AG04450 (cell line): ENCODE data around the gene STK38. TPM values are rescaled to one million over a fixed set of nuclear protein-coding genes. Genes with fewer than 3 reads are reported as not detected.
"Not testable (repeated sequence)": the region's sequence is repeated elsewhere in the genome, so short reads cannot be mapped to it uniquely, and the experiment has no call there.

Experiments used
- CTCF ChIA-PET: fragments of 300-600, 350-600 bp; formaldehyde crosslinking; extraction: SDS; loops from one replicate; lab custom pipeline; 2022; ENCODE audit warnings: antibody characterized with exemption, inconsistent platforms; lab: Charles Lee
- POLR2A ChIA-PET: fragments of 350-600 bp; formaldehyde crosslinking; extraction: SDS; loops from one replicate; lab custom pipeline; 2021; ENCODE audit warnings: antibody characterized with exemption, inconsistent platforms; lab: Yijun Ruan, JAX
- DNase-seq: peaks from one replicate; pipeline ENCODE4 v3.0.0-alpha.2; 2011; ENCODE audit warnings: low read depth, low spot score
- H3K27ac ChIP-seq: one replicate; pipeline ENCODE4 v1.5.1; 2012; ENCODE audit warnings: low read depth, low read length, control low read depth
- H3K27me3 ChIP-seq: one replicate; pipeline ENCODE4 v1.6.0; 2012; ENCODE audit warnings: low read length; ENCODE audit not compliant: control insufficient read depth, insufficient read depth
- H3K4me3 ChIP-seq: 2 replicates; pipeline ENCODE4 v1.5.1; 2011; ENCODE audit warnings: mild to moderate bottlenecking, low read depth, low read length, control low read depth
- H3K9me3 ChIP-seq: 2 replicates; pipeline ENCODE4 v1.5.1; 2012; ENCODE audit warnings: low read length; ENCODE audit not compliant: control insufficient read depth, insufficient read depth
- polyA plus RNA-seq: library from polyadenylated mRNA; depleted of rRNA; stranded (reverse); fragments of >200 nt; gene quantifications from 2 replicates; pipeline ENCODE4 v1.2.3, GENCODE V29; 2011
- TF ChIP-seq, protein P1 (sequence below): IDR thresholded peaks from 2 replicates; pipeline ENCODE4 v1.5.1; 2011; ENCODE audit warnings: low read depth, low read length, control low read depth, inconsistent platforms

The STK38 gene
- polyA plus RNA-seq, 1 experiment, result 34.9 TPM

DNA sequence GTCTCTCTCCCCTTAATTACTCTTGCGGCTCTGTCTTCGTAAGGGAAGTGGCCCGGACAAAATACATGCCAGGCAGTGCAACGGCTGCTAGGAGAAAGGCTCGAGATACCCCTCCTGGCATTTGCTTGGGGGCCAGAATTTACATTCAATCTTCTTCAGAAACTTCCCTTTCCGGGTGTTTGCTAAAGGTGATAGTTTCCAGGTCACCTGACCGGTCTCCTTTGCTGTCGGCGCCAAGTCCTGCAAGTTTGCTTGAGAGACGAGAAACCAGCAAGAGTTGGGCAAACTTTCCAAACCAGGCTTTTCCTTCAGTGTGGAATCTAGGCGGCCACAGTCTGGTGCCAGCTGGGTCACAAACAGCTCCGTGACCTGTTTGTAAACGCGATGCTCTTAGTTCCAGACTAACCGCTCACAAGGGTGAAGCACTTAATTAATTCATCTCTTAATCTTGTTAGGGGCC lies 46.3 kb upstream of the STK38 start:
- CTCF ChIA-PET, result interaction anchor here (0.6 kb wide), 3 partner anchors 19 to 156 kb away, joined by 3 to 8 read pairs (median 5); no protein-coding TSS in a partner anchor
- no peaks in the 10 kb centered on the region for H3K27me3 ChIP-seq
- no peak for DNase-seq
- H3K27ac ChIP-seq, result peak overlapping the region; percentile 78
- TF ChIP-seq, protein P1, sequence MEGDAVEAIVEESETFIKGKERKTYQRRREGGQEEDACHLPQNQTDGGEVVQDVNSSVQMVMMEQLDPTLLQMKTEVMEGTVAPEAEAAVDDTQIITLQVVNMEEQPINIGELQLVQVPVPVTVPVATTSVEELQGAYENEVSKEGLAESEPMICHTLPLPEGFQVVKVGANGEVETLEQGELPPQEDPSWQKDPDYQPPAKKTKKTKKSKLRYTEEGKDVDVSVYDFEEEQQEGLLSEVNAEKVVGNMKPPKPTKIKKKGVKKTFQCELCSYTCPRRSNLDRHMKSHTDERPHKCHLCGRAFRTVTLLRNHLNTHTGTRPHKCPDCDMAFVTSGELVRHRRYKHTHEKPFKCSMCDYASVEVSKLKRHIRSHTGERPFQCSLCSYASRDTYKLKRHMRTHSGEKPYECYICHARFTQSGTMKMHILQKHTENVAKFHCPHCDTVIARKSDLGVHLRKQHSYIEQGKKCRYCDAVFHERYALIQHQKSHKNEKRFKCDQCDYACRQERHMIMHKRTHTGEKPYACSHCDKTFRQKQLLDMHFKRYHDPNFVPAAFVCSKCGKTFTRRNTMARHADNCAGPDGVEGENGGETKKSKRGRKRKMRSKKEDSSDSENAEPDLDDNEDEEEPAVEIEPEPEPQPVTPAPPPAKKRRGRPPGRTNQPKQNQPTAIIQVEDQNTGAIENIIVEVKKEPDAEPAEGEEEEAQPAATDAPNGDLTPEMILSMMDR, result no peak
- H3K4me3 ChIP-seq, result peak overlapping the region; percentile 53
- H3K9me3 ChIP-seq, result no peaks in the 10 kb centered on the region
- POLR2A ChIA-PET, result interaction anchor here (0.8 to 1.3 kb wide), 2 partner anchors 8 to 14 kb away, joined by 5 to 18 read pairs; no protein-coding TSS in a partner anchor

DNA sequence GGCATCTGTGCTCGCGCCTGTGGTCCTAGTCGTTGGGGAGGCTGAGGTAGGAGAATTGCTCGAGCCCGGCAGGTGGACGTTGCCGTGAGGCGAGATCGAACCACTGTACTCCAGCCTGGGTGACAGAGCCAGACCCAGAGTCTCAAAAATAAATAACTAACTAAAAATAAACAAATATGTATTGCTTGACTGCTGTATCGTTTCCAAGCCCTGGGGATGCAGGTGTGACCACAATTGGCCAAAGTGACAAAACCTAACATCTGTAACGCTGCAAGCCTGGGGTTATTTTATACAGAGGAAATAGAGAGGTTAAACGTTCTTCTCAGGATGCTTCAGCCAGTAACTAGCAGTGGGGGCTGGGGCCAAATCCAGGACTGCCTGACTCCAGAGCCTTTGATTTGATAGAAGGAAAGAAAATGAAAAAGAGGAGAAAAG lies 45.0 kb upstream of the STK38 start:
- TF ChIP-seq, protein P1, result no peak
- Histone ChIP-seq H3K4me3 (no peak overlapping the region), H3K27me3 (no peaks in the 10 kb centered on the region), H3K27ac (no peak overlapping the region), H3K9me3 (no peaks in the 10 kb centered on the region)
- CTCF ChIA-PET, result interaction anchor here (0.7 kb wide), 1 partner anchor 98 kb away, joined by 11 read pairs; no protein-coding TSS in a partner anchor
- POLR2A ChIA-PET, result interaction anchor here (0.6 kb wide), 1 partner anchor 133 kb away, joined by 3 read pairs; no protein-coding TSS in a partner anchor
- DNase-seq, result no peak

DNA sequence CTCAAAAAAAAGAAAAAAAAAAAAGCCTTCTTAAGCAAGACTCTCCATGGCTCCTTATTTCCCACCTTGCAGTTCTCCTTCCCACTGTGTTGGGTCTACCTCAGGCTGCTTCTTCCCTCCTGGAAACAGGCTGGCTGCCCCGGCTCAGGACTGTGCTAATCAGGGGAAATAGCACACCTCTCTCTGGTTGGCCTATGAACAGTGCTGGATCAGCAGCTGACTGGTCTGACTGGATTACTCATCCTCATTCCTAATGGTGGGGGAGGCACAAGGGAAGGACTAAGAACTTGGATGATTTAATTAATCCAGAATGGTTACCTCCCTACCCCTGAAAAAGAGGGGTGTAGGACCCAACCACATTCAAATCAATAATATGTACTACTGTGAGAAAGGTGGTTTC lies 43.0 kb upstream of the STK38 start:
- CTCF ChIA-PET, result no interaction called here
- POLR2A ChIA-PET, result interaction anchor here (0.9 kb wide), 1 partner anchor 17 kb away, joined by 6 read pairs; no protein-coding TSS in a partner anchor

DNA sequence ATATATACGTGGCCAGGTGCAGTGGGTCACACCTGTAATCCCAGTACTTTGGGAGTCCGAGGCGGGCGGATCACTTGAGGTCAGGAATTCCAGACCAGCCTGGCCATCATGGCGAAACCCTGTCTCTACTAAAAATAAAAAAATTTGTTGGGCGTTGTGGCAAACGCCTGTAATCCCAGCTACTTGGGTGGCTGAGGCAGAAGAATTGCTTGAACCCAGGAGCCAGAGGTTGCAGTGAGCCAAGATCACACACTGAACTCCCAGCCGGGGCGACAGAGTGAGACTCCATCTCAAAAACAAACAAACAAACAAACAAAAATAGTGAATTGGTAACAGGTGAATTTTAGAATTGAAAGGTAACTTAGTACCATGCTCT lies 41.7 kb upstream of the STK38 start:
- H3K27me3 ChIP-seq, CTCF ChIA-PET, H3K27ac ChIP-seq, H3K4me3 ChIP-seq, DNase-seq, H3K9me3 ChIP-seq: not testable (repeated sequence)
- POLR2A ChIA-PET, result interaction anchor here (0.8 kb wide), 1 partner anchor 12 kb away, joined by 4 read pairs; no protein-coding TSS in a partner anchor

More for the DNA sequence above, 43.0 kb upstream of the STK38 start:
- Histone ChIP-seq H3K27ac (peak overlapping the region; percentile 12), H3K4me3 (no peak overlapping the region), H3K9me3 (no peaks in the 10 kb centered on the region), H3K27me3 (no peaks in the 10 kb centered on the region)
- peak; percentile 44 for DNase-seq
- TF ChIP-seq, protein P1, result no peak

DNA sequence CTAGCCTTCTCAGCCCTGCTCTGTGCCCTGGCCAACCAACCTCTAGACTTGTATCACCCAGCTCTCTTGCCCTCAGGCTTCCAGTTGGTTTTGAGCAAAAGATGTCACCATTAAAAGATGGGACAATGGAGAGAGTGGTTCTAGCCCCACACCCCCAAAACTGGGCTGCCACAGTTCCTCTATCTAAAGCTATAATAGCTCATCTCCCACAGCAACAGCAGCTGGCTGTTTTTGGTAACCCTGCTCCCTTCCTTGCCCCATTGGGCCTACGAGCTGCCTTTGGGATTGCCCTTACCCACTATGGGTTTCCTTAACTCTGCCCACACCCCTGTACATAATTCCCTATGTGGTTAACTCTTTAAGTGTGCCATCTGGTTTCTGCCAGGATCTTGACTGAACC lies 39.3 kb upstream of the STK38 start:
- TF ChIP-seq, protein P1, result no peak
- Histone ChIP-seq H3K27me3 (no peaks in the 10 kb centered on the region), H3K4me3 (no peak overlapping the region), H3K9me3 (no peaks in the 10 kb centered on the region), H3K27ac (no peak overlapping the region)
- POLR2A ChIA-PET, result interaction anchor here (1.4 to 2.1 kb wide), 2 partner anchors 9 to 92 kb away, joined by 6 to 8 read pairs; partner anchors contain the start of gene CDKN1A
- CTCF ChIA-PET, result no interaction called here
- DNase-seq, result no peak
